Bronchial epithelial cell (primary cell): Measurements from ENCODE around the gene TRIML1. TPM values are rescaled to one million over a fixed set of nuclear protein-coding genes. Genes with fewer than 3 reads are reported as not detected.

Experiments
- DNase-seq: peaks from one replicate; pipeline ENCODE4 v3.0.0-alpha.2; 2010; ENCODE audit warnings: low read depth
- FAIRE-seq: peaks from 2 replicates; lab custom pipeline; 2011; peaks lifted over from hg19 to GRCh38; lab: Jason Lieb, UNC
- H3K27me3 ChIP-seq: 2 replicates; pipeline ENCODE4 v1.5.1; 2011; ENCODE audit warnings: low read length; ENCODE audit not compliant: control insufficient read depth, insufficient read depth
- H3K36me3 ChIP-seq: 2 replicates; pipeline ENCODE4 v1.5.1; 2011; ENCODE audit warnings: low read length; ENCODE audit not compliant: control insufficient read depth, insufficient read depth
- H3K4me3 ChIP-seq: 2 replicates; pipeline ENCODE4 v1.5.1; 2011; ENCODE audit warnings: mild to moderate bottlenecking, low read depth, low read length, control low read depth
- CTCF ChIP-seq: IDR thresholded peaks from 2 replicates; pipeline ENCODE4 v1.5.1; 2011; ENCODE audit warnings: mild to moderate bottlenecking, moderate library complexity, low read length, control low read depth, inconsistent platforms; ENCODE audit not compliant: insufficient read depth, severe bottlenecking
- total RNA-seq: library from RNA; depleted of rRNA; stranded (reverse); fragments of >200 nt; gene quantifications from 2 replicates; pipeline ENCODE4 v1.2.1, GENCODE V29; 2014

The TRIML1 gene
- total RNA-seq, 1 donor from 2014 or later = not detected

- Histone ChIP-seq H3K36me3 (no peaks in the 10 kb centered on the region), H3K27me3 (no peaks in the 10 kb centered on the region), H3K4me3 (no peak overlapping the region)
- TF ChIP-seq CTCF = no peak
- DNase-seq (no peak), FAIRE-seq (no peak)
These were observed 4.5 kb downstream of the TRIML1 start for GRCh38 chr4:188143731-188144130.

DNA sequence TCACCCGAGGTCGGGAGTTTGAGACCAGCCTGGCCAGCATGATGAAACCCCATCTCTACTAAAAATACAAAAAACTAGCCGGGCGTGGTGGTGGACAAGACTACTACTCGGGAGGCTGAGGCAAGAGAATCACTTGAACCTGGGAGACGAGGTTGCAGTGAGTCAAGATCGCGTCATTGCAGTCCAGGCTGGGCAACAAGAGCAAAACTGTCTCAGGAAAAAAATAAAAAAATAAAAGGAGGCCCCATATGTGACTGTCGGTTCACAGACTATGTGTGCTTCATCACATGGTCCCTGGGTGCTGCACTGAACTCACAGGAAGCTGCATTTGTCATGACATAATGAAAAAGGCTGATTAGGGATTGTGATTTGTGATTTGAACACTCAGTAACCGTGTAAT lies 6.4 kb downstream of the TRIML1 start:
- no peaks in the 10 kb centered on the region for H3K27me3 ChIP-seq
- no peak for FAIRE-seq
- TF ChIP-seq CTCF = no peak
- no peak for DNase-seq
- no peak overlapping the region for H3K4me3 ChIP-seq
- no peaks in the 10 kb centered on the region for H3K36me3 ChIP-seq

- DNase-seq (no peak), FAIRE-seq (no peak)
- H3K27me3 ChIP-seq = no peaks in the 10 kb centered on the region
- no peak for TF ChIP-seq CTCF
- no peaks in the 10 kb centered on the region for H3K36me3 ChIP-seq
- H3K4me3 ChIP-seq = no peak overlapping the region
These were observed 7.4 kb downstream of the TRIML1 start for GRCh38 chr4:188146618-188147017.

- FAIRE-seq (no peak), DNase-seq (no peak)
- H3K4me3 ChIP-seq = no peak overlapping the region
- no peaks in the 10 kb centered on the region for H3K27me3 ChIP-seq
- no peak for TF ChIP-seq CTCF
- no peaks in the 10 kb centered on the region for H3K36me3 ChIP-seq
These were observed 7.9 kb downstream of the TRIML1 start for GRCh38 chr4:188147176-188147575.

- Histone ChIP-seq H3K27me3 (no peaks in the 10 kb centered on the region), H3K36me3 (no peaks in the 10 kb centered on the region), H3K4me3 (no peak overlapping the region)
- FAIRE-seq = no peak
- DNase-seq = no peak
- no peak for TF ChIP-seq CTCF
These were observed 8.5 kb downstream of the TRIML1 start for GRCh38 chr4:188147776-188148175.

DNA sequence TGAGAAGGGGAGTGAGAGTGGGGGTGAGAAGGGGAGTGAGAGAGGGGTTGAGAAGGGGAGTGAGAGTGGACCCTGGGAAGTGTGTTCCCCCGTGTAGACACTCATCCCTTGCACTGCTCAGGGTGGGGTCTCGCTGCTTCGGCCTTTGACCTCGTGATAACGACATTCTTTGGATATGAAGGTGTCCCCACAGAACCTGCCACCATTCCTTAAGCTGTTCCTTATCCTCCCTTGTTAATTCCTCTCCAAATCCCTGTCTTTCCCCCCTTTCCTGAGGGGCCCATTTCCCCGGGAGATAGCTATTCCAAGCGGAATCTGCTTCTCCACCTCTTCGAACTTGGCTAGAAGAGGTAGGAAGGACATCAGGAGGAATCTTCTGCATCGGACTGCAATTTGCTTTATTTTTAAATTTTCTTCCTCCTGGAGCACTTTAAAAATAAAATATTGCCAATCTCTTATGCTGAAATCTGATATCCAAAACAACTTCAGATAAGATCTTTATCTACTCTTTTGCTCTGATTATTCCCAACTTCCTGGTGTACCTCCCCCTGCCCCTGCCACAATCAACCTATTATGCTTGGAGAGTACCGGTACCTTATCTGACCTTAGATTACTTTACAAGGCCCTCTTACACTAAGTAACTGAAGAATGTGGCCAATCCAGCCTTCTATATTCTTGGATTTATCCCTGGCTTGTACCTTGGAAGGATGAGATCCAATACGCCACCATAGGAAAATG lies 15.6 kb downstream of the TRIML1 start:
- no peak overlapping the region for H3K4me3 ChIP-seq
- TF ChIP-seq CTCF = no peak
- H3K27me3 ChIP-seq = no peaks in the 10 kb centered on the region
- FAIRE-seq (no peak), DNase-seq (no peak)
- H3K36me3 ChIP-seq = no peaks in the 10 kb centered on the region
